Stimulated activated CD8-positive, alpha-beta memory T cell treated with anti-CD3 and anti-CD28 coated beads, Interleukin-15, amount 100 ng/mL, for 48 hours (primary cell): Measurements from ENCODE around the gene STEAP1B.
"Not testable (repeated sequence)": the region's sequence is repeated elsewhere in the genome, so short reads cannot be mapped to it uniquely, and the experiment has no call there.

Experiments
- DNase-seq, 2 donors: peaks; one replicate each; pipeline ENCODE4 v3.0.0-alpha.2; 2020; ENCODE audit warnings: low read depth in 2 of 2

STEAP1B gene

GRCh38 chr7:22499888-22500689 is at the start of gene STEAP1B:
STEAP1B (minus strand) TSS chr7:22500188; CDS start chr7:22494855, 5,333 bp downstream.
- DNase-seq: peak; percentile 75 to 76

DNA sequence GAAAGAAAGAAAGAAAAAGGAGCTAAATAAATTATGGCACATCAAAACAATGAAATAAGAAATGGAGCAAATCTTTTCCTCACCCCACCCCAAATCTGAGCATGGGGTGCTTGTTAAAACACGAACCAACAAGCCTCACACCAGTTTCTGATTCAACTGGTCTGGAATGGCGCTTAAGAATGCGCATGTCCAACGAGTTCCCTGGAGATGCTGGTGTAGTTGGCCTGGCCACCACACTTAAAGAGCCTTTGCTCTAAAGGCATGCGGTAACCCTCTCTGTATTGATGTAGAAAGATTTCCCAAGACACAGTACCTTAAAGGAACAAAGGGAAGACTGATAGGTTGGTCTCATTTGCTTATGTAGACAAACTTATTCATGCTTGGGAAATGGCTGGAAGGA is 49.1 kb upstream of the STEAP1B start:
- no peak for DNase-seq

GRCh38 chr7:22548313-22548712 is 48.3 kb upstream of the STEAP1B start:
- DNase-seq: no peak

GRCh38 chr7:22546769-22547168 is 46.8 kb upstream of the STEAP1B start:
- no peak for DNase-seq

GRCh38 chr7:22545529-22545928 is 45.5 kb upstream of the STEAP1B start:
- DNase-seq: no peak

GRCh38 chr7:22544245-22544644 is 44.3 kb upstream of the STEAP1B start:
- DNase-seq: no peak

- no peak for DNase-seq
Observed at GRCh38 chr7:22543169-22543568, 43.2 kb upstream of the STEAP1B start.

DNA sequence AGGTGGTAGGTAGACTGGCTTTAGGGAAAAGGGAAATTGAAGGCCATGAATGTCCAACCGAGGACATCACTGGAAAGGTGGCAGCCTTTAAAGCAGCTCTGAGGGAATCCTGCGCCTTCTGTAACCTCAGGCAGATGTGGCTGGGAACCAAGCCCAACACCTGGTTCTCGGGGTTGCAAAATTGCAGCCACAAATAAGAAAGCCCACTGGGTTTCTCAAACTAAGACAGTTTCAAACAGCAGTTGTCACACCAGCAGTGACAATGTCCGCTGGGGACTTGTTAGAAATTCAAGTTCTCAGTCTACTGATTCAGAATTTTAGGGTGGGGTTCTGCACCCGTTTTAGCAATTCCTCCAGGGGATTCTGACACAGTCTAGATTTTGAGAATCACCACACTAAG is 42.7 kb upstream of the STEAP1B start:
- no peak for DNase-seq

GRCh38 chr7:22542254-22542653 is 42.3 kb upstream of the STEAP1B start:
- no peak for DNase-seq

DNA sequence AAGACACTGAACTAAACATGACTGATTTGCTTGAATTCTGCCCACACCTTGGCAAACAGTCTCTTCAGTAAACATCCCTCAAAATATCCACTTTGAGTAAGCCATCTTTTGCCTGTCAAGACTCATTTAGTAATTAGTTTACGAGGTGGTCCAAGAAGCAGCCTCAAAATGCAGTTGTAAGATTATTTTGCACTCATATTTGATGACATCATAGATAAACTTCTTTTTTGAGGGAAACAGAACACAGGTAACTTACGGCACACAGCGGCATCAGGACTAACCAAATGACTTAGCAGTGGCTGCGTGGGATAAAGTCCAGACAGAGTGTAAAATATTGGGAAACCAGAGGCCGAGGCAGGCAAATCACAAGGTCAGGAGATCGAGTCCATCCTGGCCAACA is 41.8 kb upstream of the STEAP1B start:
- no peak for DNase-seq

- not testable (repeated sequence) for DNase-seq
Observed at GRCh38 chr7:22528537-22528936, 28.5 kb upstream of the STEAP1B start.

- not testable (repeated sequence) for DNase-seq
Observed at GRCh38 chr7:22524353-22524947, 24.5 kb upstream of the STEAP1B start.

DNA sequence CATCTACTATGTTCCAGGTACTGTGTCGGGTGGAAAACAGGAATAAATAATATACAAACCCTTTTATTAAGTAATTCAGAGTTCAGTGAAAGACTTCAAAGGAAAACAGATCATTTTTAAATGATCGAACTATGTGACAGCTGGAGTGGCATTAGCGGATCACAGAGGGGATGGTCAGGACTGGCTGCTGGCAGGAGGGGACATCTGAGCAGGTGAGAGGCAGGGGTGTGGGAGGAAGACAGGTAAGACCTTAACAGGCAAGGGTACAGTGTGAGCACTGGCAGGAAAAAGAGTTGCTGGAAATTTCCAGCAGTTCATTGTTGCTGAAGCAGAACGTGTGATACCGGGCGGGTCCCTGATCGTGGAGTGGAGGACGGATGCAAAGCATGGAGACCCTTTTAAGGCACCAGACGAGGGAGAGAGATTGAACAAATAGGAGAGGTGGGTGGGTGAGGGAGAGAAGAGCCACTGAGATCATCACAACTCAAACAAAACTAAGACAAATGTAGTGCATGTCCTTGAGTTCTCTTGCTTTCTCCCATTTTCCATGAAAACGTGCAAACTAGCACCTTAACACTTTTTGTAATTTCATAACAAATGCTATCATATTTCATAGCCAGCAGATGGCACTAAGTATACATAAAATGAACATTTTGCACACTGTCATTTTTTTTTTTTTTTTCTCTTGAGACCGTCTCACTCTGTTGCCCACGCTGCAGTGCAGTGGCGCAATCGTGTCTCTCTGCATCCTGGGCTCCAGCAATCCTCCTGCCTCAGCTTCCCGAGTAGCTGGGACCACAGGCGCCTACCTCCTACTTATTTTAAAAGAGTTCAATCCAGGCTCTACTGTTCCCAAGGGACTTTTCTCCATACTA is 23.7 kb upstream of the STEAP1B start:
- DNase-seq: not testable (repeated sequence)

DNA sequence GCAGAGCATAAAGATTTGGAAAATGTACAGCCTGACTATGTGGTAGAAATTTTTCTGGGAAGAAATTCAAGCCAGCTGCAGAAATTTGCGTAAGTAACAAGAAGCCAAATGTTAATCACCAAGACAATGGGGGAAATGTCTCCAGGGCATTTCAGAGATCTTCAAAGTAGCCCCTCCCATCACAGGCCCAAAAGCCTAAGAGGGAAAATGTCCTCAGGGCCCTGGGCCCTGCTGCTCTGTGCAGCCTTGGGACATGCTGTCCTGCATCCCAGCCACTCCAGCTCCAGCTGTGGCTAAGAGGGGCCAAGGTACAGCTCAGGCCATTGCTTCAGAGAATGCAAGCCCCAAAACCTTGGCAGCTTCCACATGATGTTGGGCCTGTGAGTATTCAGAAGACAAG is 19.6 kb upstream of the STEAP1B start:
- not testable (repeated sequence) for DNase-seq

DNA sequence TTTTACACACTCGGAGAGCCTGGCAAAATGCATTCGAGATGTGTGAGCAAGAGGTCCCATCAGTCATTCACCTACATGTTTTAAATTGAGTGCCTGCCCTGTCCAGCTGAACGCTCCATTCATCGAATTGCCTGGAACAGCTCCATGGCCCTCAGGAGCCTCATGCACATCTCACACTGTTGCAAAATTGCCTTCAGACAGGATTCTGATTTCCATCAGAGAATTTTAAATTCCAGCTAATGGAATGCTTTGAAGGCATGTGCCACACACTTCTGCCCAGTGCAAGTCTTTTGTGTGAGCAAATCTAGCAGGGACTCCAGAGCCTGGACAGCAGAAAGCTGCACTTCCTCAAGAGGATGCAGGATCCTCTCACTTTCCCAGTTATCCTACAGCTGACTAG is 17.0 kb upstream of the STEAP1B start:
- not testable (repeated sequence) for DNase-seq

DNA sequence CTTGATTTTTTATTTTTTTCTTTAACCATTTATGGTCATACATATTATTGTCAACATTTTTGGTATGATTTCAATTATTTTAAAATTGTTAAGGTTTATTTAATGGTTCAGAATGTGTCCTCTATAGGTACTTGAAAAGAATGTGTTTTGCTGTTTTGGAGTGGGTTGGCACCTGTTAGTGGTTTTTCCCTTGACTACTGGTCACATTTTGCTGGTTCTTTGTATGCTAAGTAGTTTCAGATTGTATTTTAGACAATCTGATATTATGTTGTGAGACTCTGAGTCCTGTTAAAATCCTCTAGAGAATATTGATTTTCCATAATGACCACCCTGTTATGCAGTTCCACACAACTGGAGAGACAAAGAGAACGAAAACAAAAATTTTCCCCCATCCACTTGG is 15.0 kb upstream of the STEAP1B start:
- DNase-seq: not testable (repeated sequence)

GRCh38 chr7:22507320-22507719 is 7.3 kb upstream of the STEAP1B start:
- not testable (repeated sequence) for DNase-seq

DNA sequence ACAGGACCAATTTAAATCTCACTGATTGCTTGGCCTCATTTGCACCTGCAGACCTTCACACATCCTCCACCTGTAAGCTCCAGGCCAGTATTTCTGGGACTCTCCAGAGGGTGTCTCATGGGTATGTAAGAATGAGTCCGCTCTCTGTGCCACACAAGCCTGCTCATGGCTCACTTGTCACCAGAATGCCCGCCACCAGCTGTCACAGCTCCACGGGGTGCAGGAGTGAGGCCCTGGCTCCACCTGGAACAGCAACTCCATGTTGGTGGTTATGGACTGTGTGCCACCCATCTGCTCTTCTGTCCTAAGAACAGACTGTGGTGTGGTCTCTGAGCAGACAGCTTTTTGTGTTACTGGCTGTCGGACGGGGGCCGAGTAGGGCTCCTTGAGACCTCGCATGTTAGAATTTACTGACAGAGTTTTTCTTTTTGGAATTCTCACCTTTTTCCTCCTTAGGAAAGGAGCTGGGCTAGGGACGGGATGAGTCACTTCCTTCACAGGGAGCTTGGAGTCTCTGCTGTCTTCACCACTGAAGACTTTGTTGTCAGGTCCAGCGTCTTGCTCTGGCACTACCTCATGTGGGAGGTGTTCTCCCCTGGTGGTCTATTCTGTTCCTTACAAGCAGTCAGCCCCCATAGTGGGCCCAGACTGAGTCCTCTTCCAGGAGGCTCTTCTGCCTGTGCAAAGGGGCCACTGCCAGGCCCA is 6.5 kb upstream of the STEAP1B start:
- not testable (repeated sequence) for DNase-seq

DNA sequence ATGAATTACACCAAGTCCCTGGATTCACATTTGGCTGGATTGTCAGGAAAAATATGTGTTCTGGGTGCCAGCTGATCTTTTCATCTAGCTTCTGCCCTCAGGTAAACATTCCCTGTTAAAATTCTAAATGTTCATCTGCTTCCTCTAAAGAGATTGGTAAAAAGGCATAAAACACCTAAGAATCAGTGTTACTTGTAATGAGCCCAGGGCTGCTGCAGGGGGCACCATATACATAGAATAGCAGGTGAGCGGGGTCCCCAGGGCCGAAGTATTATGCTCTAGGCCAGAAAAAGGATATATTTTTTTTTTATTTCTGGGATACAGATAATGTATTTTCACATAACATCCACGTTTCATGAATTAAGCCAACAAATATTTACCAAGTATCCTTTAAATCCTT is 4.5 kb upstream of the STEAP1B start:
- DNase-seq: not testable (repeated sequence)

DNA sequence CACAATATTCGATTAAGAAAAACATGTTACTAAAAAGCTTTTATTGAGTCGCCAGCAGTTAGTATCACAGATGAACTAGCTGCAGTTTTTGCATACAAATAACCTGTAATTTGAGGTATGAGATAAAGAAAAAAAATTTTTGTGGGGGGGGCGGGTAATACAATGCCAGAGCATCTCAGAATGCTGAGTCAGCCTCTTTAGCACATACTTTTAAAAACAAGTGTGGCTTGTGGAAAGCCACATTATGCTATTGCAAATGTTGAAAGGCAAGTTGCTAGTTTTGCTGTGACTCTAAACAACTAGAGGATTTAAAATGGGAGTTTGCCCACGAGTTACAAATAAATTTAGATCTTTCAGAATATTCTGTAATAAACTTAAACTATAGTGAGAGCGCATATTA is 2.1 kb upstream of the STEAP1B start:
- not testable (repeated sequence) for DNase-seq

DNA sequence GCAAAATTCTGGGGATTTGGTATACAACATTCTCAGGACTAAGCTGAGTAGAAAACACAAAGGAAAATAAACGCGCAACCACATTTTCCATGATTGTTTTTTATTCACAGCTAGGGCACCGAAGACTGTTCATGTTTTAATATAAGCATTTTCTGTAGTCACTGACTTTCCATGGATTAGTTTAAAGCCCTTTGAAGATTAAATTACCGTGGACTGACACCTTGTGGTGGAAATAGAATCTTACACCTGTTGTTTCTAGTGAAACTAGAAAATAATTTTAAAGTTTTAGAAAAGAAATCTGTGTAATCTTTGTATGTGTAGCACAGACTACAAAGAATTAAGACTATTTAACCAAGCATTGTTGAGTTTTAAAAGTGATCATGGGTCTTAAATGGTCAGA is 1.3 kb upstream of the STEAP1B start:
- not testable (repeated sequence) for DNase-seq

DNA sequence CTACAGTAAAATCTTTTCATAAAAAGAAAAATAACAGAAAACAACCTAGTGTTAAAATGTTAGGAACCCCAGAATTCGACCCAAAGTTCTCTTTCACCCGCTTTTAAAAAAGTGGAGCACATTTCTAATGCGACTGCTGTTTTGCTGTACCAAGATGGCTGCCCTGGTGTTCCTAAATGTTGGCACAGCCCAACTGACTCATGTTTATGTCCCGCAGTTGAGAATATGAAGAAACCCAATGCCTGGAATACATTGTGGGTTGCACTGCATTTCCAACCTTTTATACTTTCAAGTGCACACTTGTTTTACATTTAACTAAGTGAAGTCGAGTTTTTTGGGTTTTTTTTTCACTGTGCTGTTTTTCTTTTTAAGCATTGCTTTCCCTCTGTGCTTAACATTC is 944 bp downstream of the STEAP1B start:
- no peak for DNase-seq
